Heart left ventricle (tissue), 16 donors: ENCODE measurements around the gene SLC10A7. TPM values are rescaled to one million over a fixed set of nuclear protein-coding genes. Genes with fewer than 3 reads are reported as not detected.

Experiments used
- ATAC-seq, 4 donors: fragments of 200-7000 bp; cut with Tn5 transposase; one replicate each; pipeline ENCODE4 v1.9.1; 2020 to 2022; ENCODE audit warnings: moderate library complexity in 4 of 4, mild to moderate bottlenecking in 3 of 4, moderate number of reproducible peaks in 1 of 4
- DNase-seq, 5 donors: peaks; one replicate each; pipeline ENCODE4 v3.0.0-alpha.2; 2020
- H3K27ac ChIP-seq, 12 donors: fragments of 200-600 bp; sonication (generic) in 4 of 12; one replicate each; pipeline versions ENCODE4 v1.5.0 to v1.8.0; 2016 to 2022; ENCODE audit warnings: mild to moderate bottlenecking in 2 of 12
- H3K27me3 ChIP-seq, 9 donors: fragments of 200-600 bp; sonication (generic) in 2 of 9; one replicate each; pipeline versions ENCODE4 v1.5.1 to v1.8.0; 2016 to 2022; ENCODE audit warnings: mild to moderate bottlenecking in 3 of 9
- H3K36me3 ChIP-seq, 9 donors: fragments of 200-600 bp; sonication (generic) in 2 of 9; one replicate each; pipeline versions ENCODE4 v1.5.0 to v1.8.0; 2018 to 2022; ENCODE audit warnings: mild to moderate bottlenecking in 2 of 9
- H3K4me1 ChIP-seq, 12 donors: fragments of 200-600 bp; sonication (generic) in 4 of 12; one replicate each; pipeline versions ENCODE4 v1.5.0 to v1.8.0; 2016 to 2022; ENCODE audit warnings: mild to moderate bottlenecking in 3 of 12
- H3K4me3 ChIP-seq, 12 donors: fragments of 200-600 bp; sonication (generic) in 4 of 12; one replicate each; pipeline versions ENCODE4 v1.5.0 to v1.8.0; 2017 to 2022; ENCODE audit warnings: mild to moderate bottlenecking in 9 of 12, moderate library complexity in 4 of 12
- H3K9me3 ChIP-seq, 12 donors: fragments of 200-600 bp; sonication (generic) in 4 of 12; one replicate each; pipeline versions ENCODE4 v1.5.0 to v1.8.0; 2016 to 2022; ENCODE audit warnings: mild to moderate bottlenecking in 1 of 12
- POLR2A ChIP-seq, 2 donors: fragments of 450-650 bp; IDR thresholded peaks; one replicate each; pipeline ENCODE4 v1.6.1; 2017; ENCODE audit warnings: antibody characterized with exemption in 2 of 2, mild to moderate bottlenecking in 2 of 2, moderate library complexity in 2 of 2
- whole genome bisulfite sequencing, 4 donors: extraction: QIAGEN DNeasy Blood & Tissue Kit in 2 of 4; methylation state at CpG; one replicate each; pipeline versions ENCODE4 v1.1.5 to v1.1.7; 2013 to 2018; 5-methylcytosine and 5-hydroxymethylcytosine counted together
- intact Hi-C, 10 donors: fragments of 100-400 bp; cut with DNase I; formaldehyde crosslinking; loops; one replicate each; pipeline versions ENCODE4 v1.11.1 to v1.14.2; 2022
- polyA plus RNA-seq, 2 donors: library from polyadenylated mRNA; stranded (reverse); fragments of 200-250 nt; gene quantifications; one replicate each; pipeline ENCODE4 v1.2.3, GENCODE V29; 2013
- total RNA-seq, 9 donors: library from RNA; depleted of rRNA in 2 of 9; stranded (reverse); fragments of >200 nt in 2 of 9; fragmentation: NEBNext Ultra II Directional in 3 of 9; extraction: Animal tissue kit (Norgen Biotek cat#: 25700) in 3 of 9; gene quantifications; one replicate each; pipeline versions ENCODE4 v1.1.0 to v1.2.4, GENCODE V29; 2016 to 2023
- TF ChIP-seq, protein P1 (sequence below), 12 donors: fragments of 200-600 bp; sonication (generic) in 4 of 12; IDR thresholded peaks; one replicate each; pipeline versions ENCODE4 v1.5.0 to v1.8.0; 2018 to 2022; ENCODE audit warnings: antibody characterized with exemption in 12 of 12, mild to moderate bottlenecking in 5 of 12
- donor health status: ischemic (EF 13 %, LVEDD 7.1; RV severe dilation, severe dysfunction).
- donor health status: healthy with polysubstance abuse.
- donor health status: DM: no; HTN: yes; CAD: no.
- donor health status: DM: no; HTN: no; CAD: no.
- donor health status: ischemic (EF 25% LVEDD 6.9; RV normal size, moderate dysfunction).
- donor health status: ischemic (EF 25% LVEDD 5.7; RV mildly dilated, moderate dysfunction).
- donor health status: healthy.
- donor health status: DM: yes; HTN: yes; CAD: no.
- donor health status: ischemic (EF 35%, LVEDD 5.7; RV mildly dilated, moderate dysfunction).
- donor health status: nonischemic (EF 11% LVEDD 7.7; RV severe dilation, severe dysfunction).
- donor health status: DM: yes; HTN: yes; CAD: no.
- donor health status: PGD.
- donor health status: ischemic (EF 29% LVEDD 5.4; RV normal size, mild dysfunction).
- donor health status: nonischemic (EF 23%, LVEDD 6.1; RV moderate dilation, normal function).

SLC10A7 gene
- total and polyA plus RNA-seq, 11 donors: 1.2 to 8.7 (median 3.1) TPM

DNA sequence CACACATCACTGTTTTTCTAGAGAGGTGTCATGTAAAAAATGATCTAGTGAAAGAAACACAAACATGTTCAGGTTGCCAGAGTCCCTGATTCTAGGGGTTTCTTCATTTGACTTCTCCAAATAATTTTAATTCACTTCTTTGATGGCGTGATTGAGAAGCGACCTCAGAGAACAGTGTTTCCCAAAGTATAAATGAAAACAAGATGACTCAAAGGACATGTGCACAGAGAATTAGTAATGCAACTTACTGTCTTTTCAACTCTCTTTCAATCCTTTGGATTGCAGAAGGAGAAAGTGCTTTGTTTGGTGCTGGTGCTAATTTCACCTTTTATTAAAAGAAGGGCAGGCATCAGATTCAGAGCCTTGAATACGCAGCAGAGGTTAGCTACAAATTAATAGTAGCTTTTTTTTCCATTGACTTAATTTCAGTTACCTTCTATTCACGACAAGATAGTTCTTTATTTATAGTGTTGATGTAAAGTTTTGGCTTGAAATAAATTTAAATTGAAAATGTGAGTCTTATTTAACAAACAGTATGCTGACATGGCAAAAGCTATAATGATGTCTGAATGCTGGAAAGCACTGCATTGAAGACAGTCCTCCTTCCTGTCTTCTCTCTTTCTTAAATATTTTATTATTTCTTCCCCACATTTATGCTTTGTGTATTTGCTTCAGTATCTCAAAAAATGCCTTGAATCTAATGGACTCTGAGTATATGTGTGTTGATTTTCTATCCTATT, 85.1 kb downstream of the SLC10A7 start:
- TF ChIP-seq POLR2A (IDR thresholded peaks at IDR 0.05): no peak
- TF ChIP-seq, protein P1, sequence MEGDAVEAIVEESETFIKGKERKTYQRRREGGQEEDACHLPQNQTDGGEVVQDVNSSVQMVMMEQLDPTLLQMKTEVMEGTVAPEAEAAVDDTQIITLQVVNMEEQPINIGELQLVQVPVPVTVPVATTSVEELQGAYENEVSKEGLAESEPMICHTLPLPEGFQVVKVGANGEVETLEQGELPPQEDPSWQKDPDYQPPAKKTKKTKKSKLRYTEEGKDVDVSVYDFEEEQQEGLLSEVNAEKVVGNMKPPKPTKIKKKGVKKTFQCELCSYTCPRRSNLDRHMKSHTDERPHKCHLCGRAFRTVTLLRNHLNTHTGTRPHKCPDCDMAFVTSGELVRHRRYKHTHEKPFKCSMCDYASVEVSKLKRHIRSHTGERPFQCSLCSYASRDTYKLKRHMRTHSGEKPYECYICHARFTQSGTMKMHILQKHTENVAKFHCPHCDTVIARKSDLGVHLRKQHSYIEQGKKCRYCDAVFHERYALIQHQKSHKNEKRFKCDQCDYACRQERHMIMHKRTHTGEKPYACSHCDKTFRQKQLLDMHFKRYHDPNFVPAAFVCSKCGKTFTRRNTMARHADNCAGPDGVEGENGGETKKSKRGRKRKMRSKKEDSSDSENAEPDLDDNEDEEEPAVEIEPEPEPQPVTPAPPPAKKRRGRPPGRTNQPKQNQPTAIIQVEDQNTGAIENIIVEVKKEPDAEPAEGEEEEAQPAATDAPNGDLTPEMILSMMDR (IDR thresholded peaks at IDR 0.05): no peak
- WGBS, 4 donors: 91 to 95% (median 93%) methylated on average over 4 of the region's 4 CpGs
- H3K9me3 ChIP-seq: no peaks in the 10 kb centered on the region
- peaks cover 0 to 17% (median 3%) of the 10 kb centered on the region in 12 donors for H3K4me1 ChIP-seq
- H3K4me3 ChIP-seq: no peak overlapping the region
- ATAC-seq (no peak), DNase-seq (no peak)
- H3K27ac ChIP-seq: no peak overlapping the region
- H3K36me3 ChIP-seq: no peaks in the 10 kb centered on the region
- intact Hi-C loops: no loop called here
- no peaks in the 10 kb centered on the region for H3K27me3 ChIP-seq

DNA sequence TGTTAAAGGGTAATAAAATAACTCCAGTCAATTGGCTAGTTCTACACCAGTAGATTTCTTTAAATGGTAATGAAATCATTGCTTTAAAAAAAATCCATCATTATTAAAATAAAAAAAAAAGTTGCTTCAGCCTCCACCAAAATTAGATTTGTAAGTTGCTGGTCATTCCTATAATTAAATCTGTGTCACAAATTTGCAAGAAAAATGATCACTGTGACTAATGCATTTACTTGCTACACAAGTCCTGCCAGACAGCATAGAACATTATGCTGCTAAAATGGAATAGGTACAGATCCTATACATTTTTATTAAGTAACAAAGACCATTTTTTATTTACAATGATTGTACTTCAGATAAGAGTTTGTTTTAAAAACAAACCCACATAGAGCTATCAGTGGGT, 85.8 kb downstream of the SLC10A7 start:
- H3K9me3 ChIP-seq: no peaks in the 10 kb centered on the region
- intact Hi-C loops: no loop called here
- H3K4me1 ChIP-seq: peaks cover 0 to 17% (median 3%) of the 10 kb centered on the region in 12 donors
- TF ChIP-seq, protein P1 (IDR thresholded peaks at IDR 0.05): no peak
- TF ChIP-seq POLR2A (IDR thresholded peaks at IDR 0.05): no peak
- no peak overlapping the region for H3K4me3 ChIP-seq
- DNase-seq: no peak
- no peaks in the 10 kb centered on the region for H3K27me3 ChIP-seq
- no peak overlapping the region for H3K27ac ChIP-seq
- no peak for ATAC-seq
- no peaks in the 10 kb centered on the region for H3K36me3 ChIP-seq

DNA sequence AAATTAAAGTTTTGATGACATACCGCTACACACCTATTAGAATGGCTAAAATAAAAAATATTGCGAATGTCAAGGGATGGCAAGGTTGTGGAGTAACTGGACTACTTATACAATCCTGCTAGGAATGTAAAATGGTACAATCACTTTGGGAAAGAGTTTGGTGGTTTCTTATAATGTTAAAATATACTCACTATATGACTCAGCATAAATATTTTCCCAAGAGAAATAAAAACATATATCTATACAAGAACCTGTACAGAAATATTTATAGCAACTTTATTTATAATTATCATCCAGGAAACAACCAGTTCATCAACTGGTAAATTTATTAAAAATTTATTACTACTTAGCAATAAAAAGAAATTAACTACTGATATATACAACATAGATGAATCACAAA, 89.7 kb downstream of the SLC10A7 start:
- WGBS, 4 donors: 95 to 98% (median 96%) methylated on average over 2 of the region's 2 CpGs
- Histone ChIP-seq H3K4me1 (no peaks in the 10 kb centered on the region), H3K9me3 (no peaks in the 10 kb centered on the region), H3K27ac (no peak overlapping the region), H3K27me3 (no peaks in the 10 kb centered on the region), H3K4me3 (no peak overlapping the region), H3K36me3 (no peaks in the 10 kb centered on the region)
- intact Hi-C loops: no loop called here
- no peak for DNase-seq
- TF ChIP-seq, protein P1 (IDR thresholded peaks at IDR 0.05): no peak
- no peak for TF ChIP-seq POLR2A (IDR thresholded peaks at IDR 0.05)
- no peak for ATAC-seq

DNA sequence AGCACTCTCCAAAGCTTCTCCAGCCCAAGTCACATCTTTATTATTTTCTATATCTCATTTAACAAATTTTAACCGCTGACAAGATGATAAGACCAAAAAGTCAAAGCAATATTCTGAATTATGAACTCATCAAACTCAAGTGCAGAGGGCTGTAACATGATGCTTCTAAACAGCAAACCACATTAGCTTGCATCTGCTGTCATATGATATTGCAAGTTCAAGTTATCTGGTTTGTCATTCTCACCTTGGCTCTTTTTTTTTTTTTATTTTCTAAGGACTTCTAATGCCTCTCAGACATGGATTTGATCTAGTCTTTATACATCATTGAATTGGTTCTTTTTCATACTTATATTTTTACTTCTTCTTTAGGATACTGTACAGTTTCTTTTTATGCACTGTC, 93.4 kb downstream of the SLC10A7 start:
- Histone ChIP-seq H3K36me3 (no peaks in the 10 kb centered on the region), H3K9me3 (no peaks in the 10 kb centered on the region), H3K27me3 (no peaks in the 10 kb centered on the region), H3K4me3 (no peak overlapping the region), H3K4me1 (no peaks in the 10 kb centered on the region), H3K27ac (no peak overlapping the region)
- WGBS, 4 donors: 91 to 96% (median 95%) methylated on average over 1 of the region's 1 CpG
- no peak for TF ChIP-seq POLR2A (IDR thresholded peaks at IDR 0.05)
- TF ChIP-seq, protein P1 (IDR thresholded peaks at IDR 0.05): no peak
- DNase-seq: no peak
- intact Hi-C loops: no loop called here
- ATAC-seq: no peak
